A549 (cell line): ENCODE results near the gene C2CD3.

Experiments
- CEBPB ChIP-seq, 2 experiments: fragments of >200 bp in 1 of 2; sonication (Bioruptor Twin) in 1 of 2; formaldehyde crosslinking in 1 of 2; IDR thresholded peaks; 2 replicates each; pipeline ENCODE4 v1.6.1; 2012 to 2016
- CTCF ChIP-seq: fragments of >200 bp; sonication (Bioruptor Twin); formaldehyde crosslinking; IDR thresholded peaks from 3 replicates; pipeline ENCODE4 v1.5.1; 2016
- GATA3 ChIP-seq: IDR thresholded peaks from 2 replicates; pipeline ENCODE4 v1.6.1; 2012; ENCODE audit warnings: borderline replicate concordance
- HDAC2 ChIP-seq: fragments of 200-600 bp; sonication (generic); IDR thresholded peaks from 2 replicates; pipeline ENCODE4 v1.6.1; 2016
- HMGXB4 ChIP-seq: fragments of 250-450 bp; sonication (Bioruptor Pico); IDR thresholded peaks from 2 replicates; pipeline ENCODE4 v1.5.0; 2021; ENCODE audit warnings: mild to moderate bottlenecking, moderate library complexity, borderline replicate concordance
- JUNB ChIP-seq: fragments of >200 bp; sonication (Bioruptor Twin); formaldehyde crosslinking; IDR thresholded peaks from 2 replicates; pipeline ENCODE4 v1.6.1; 2016
- PBX3 ChIP-seq: IDR thresholded peaks from 2 replicates; pipeline ENCODE4 v1.6.1; 2012
- POLR2A ChIP-seq: IDR thresholded peaks from 2 replicates; pipeline ENCODE4 v1.6.1; 2012; ENCODE audit warnings: mild to moderate bottlenecking, low read length
- POLR2AphosphoS2 ChIP-seq: conservative IDR thresholded peaks from 2 replicates; pipeline ENCODE4 v1.6.1; 2012; ENCODE audit warnings: low read length, improper control_type of control experiment, inconsistent platforms
- RFX5 ChIP-seq: fragments of 450-650 bp; IDR thresholded peaks from 2 replicates; pipeline ENCODE4 v1.7.1; 2014; ENCODE audit warnings: antibody characterized with exemption, mild to moderate bottlenecking, moderate library complexity
- ZFP36 ChIP-seq: fragments of 450-650 bp; IDR thresholded peaks from 2 replicates; pipeline ENCODE4 v1.6.1; 2014; ENCODE audit warnings: borderline replicate concordance; ENCODE audit not compliant: partially characterized antibody

GRCh38 chr11:73999581-74000306 is 171.1 kb downstream of the C2CD3 start:
- TF ChIP-seq GATA3: no peak
- TF ChIP-seq ZFP36: no peak
- TF ChIP-seq CTCF: no peak
- no peak for TF ChIP-seq JUNB
- TF ChIP-seq PBX3: no peak
- TF ChIP-seq POLR2A: no peak
- no peak for TF ChIP-seq CEBPB (IDR thresholded peaks at IDR 0.05)
- no peak for TF ChIP-seq POLR2AphosphoS2
- no peak for TF ChIP-seq HDAC2
- no peak for TF ChIP-seq RFX5
- no peak for TF ChIP-seq HMGXB4 (CRISPR knock-in tag)
